OCI-LY1 (cell line): ENCODE measurements around the gene PTCD1.

Experiments
- H2AFZ ChIP-seq: fragments of 200-600 bp; sonication (generic), shearing (Covaris generic); 2 replicates; pipeline ENCODE4 v1.6.0; 2014; ENCODE audit warnings: antibody characterized with exemption, mild to moderate bottlenecking, low read length
- H3F3A ChIP-seq: fragments of 200-600 bp; sonication (generic), shearing (Covaris generic); 2 replicates; pipeline ENCODE4 v1.6.0; 2014; ENCODE audit warnings: mild to moderate bottlenecking, antibody characterized with exemption, low read length, moderate library complexity; ENCODE audit not compliant: insufficient read depth
- H3K27ac ChIP-seq: fragments of 200-600 bp; sonication (generic); 2 replicates; pipeline ENCODE4 v1.5.1; 2014; ENCODE audit warnings: low read length, mixed run types, mild to moderate bottlenecking, low read depth; ENCODE audit not compliant: poor library complexity, severe bottlenecking
- H3K27me3 ChIP-seq: fragments of 200-600 bp; sonication (generic); 2 replicates; pipeline ENCODE4 v1.6.0; 2014; ENCODE audit warnings: antibody characterized with exemption, mild to moderate bottlenecking, low read length, moderate library complexity; ENCODE audit not compliant: insufficient read depth
- H3K36me3 ChIP-seq: fragments of 200-600 bp; sonication (generic); 2 replicates; pipeline ENCODE4 v1.6.1; 2014; ENCODE audit warnings: mild to moderate bottlenecking, antibody characterized with exemption, low read length, moderate library complexity, mixed read lengths; ENCODE audit not compliant: insufficient read depth
- H3K4me1 ChIP-seq: fragments of 200-600 bp; sonication (generic); 2 replicates; pipeline ENCODE4 v1.5.1; 2014; ENCODE audit warnings: mild to moderate bottlenecking, low read length, moderate library complexity; ENCODE audit not compliant: insufficient read depth, severe bottlenecking
- H3K4me2 ChIP-seq: fragments of 200-600 bp; sonication (generic), shearing (Covaris generic); 2 replicates; pipeline ENCODE4 v1.6.1; 2014; ENCODE audit warnings: low read length
- H3K4me3 ChIP-seq: fragments of 200-600 bp; sonication (generic); 2 replicates; pipeline ENCODE4 v1.5.1; 2014; ENCODE audit warnings: low read length, low read depth, mild to moderate bottlenecking, mixed read lengths; ENCODE audit not compliant: poor library complexity, severe bottlenecking
- H3K79me2 ChIP-seq: fragments of 200-600 bp; shearing (Covaris generic); 2 replicates; pipeline ENCODE4 v1.6.1; 2016; ENCODE audit warnings: mixed run types, low read length, mixed read lengths; ENCODE audit not compliant: insufficient read depth
- H3K9ac ChIP-seq: fragments of 200-600 bp; sonication (generic), shearing (Covaris generic); 2 replicates; pipeline ENCODE4 v1.6.1; 2014; ENCODE audit warnings: mild to moderate bottlenecking, low read length, mixed read lengths
- H3K9me2 ChIP-seq: fragments of 200-600 bp; sonication (generic), shearing (Covaris generic); 2 replicates; pipeline ENCODE4 v1.6.1; 2014; ENCODE audit warnings: low read depth, mild to moderate bottlenecking, low read length, mixed read lengths
- H3K9me3 ChIP-seq: fragments of 200-600 bp; shearing (Covaris generic); 2 replicates; pipeline ENCODE4 v1.6.1; 2014; ENCODE audit warnings: low read length, mixed read lengths
- H4K20me1 ChIP-seq: fragments of 200-600 bp; sonication (generic), shearing (Covaris generic); 2 replicates; pipeline ENCODE4 v1.6.0; 2016; ENCODE audit warnings: mild to moderate bottlenecking, low read length; ENCODE audit not compliant: insufficient read depth
- EZH2 ChIP-seq: fragments of 200-600 bp; sonication (generic), shearing (Covaris generic); IDR thresholded peaks from 2 replicates; pipeline ENCODE4 v1.8.0; 2017; ENCODE audit warnings: borderline replicate concordance, mixed run types, mild to moderate bottlenecking, antibody characterized with exemption, low read length, moderate library complexity, mixed read lengths
- TF ChIP-seq, protein P1 (sequence below): fragments of 200-600 bp; sonication (generic), shearing (Covaris generic); IDR thresholded peaks from 2 replicates; pipeline ENCODE4 v1.5.1; 2017; ENCODE audit warnings: mild to moderate bottlenecking, antibody characterized with exemption, low read length, moderate library complexity, mixed read lengths

Gene PTCD1

DNA sequence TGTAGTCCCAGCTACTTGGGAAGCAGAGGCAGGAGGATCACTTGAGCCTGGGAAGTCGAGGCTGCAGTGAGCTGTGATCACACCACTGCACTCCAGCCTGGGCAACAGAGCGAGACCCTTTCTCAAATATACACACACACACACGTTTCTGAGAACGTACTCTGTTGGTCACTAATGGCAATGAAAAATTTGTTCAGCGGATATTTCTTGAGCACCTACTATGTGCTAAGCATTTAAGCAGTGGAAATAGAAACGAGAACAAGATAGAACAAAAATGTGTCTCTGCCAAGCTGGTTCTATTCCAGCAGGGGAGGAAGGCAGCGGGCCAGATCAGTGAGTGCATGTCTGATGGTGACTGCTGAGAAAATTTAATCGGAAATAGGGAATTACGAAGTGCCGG is 55.4 kb downstream of the PTCD1 start:
- Histone ChIP-seq H3K4me2 (no peak overlapping the region), H3F3A (peaks cover 19% of the 10 kb centered on the region), H3K4me1 (peaks cover 42% of the 10 kb centered on the region), H3K9me2 (no peaks in the 10 kb centered on the region), H3K79me2 (peaks cover 12% of the 10 kb centered on the region; the same call in 1 of the 2 replicates), H3K9me3 (no peaks in the 10 kb centered on the region), H3K27ac (peak overlapping the region; percentile 45), H3K9ac (no peak overlapping the region), H3K36me3 (peaks cover 58% of the 10 kb centered on the region), H3K27me3 (no peaks in the 10 kb centered on the region), H2AFZ (no peak overlapping the region), H3K4me3 (no peak overlapping the region), H4K20me1 (no peaks in the 10 kb centered on the region)
- TF ChIP-seq, protein P1, sequence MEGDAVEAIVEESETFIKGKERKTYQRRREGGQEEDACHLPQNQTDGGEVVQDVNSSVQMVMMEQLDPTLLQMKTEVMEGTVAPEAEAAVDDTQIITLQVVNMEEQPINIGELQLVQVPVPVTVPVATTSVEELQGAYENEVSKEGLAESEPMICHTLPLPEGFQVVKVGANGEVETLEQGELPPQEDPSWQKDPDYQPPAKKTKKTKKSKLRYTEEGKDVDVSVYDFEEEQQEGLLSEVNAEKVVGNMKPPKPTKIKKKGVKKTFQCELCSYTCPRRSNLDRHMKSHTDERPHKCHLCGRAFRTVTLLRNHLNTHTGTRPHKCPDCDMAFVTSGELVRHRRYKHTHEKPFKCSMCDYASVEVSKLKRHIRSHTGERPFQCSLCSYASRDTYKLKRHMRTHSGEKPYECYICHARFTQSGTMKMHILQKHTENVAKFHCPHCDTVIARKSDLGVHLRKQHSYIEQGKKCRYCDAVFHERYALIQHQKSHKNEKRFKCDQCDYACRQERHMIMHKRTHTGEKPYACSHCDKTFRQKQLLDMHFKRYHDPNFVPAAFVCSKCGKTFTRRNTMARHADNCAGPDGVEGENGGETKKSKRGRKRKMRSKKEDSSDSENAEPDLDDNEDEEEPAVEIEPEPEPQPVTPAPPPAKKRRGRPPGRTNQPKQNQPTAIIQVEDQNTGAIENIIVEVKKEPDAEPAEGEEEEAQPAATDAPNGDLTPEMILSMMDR, result no peak
- no peak for TF ChIP-seq EZH2

DNA sequence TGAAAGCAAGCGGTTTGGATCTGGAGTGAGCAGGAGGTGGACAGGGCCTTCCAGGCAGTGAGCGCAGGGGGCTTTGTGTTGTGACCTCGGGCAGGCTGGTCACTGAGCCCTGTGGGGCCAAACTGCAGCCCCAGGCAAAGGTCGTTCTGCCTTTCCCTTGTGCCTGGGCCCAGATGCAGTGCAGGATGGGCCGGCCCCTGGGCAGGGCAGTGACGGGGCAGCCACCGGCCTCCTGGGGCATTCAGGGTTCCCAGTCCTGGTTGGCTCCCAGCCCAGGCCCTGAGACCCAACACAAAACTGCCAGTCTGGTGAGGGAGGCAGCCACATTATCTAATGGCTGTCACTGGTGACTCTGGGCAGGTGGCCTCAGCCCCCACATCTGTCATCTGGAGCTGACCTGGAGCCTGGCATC is 56.9 kb downstream of the PTCD1 start:
- Histone ChIP-seq H3K9ac (peak overlapping the region; percentile 74), H3F3A (peaks cover 19% of the 10 kb centered on the region), H3K79me2 (peaks cover 12% of the 10 kb centered on the region; the same call in 1 of the 2 replicates), H3K36me3 (peaks cover 58% of the 10 kb centered on the region), H2AFZ (no peak overlapping the region), H3K9me2 (no peaks in the 10 kb centered on the region), H3K27ac (peak overlapping the region; percentile 96), H3K4me1 (peaks cover 46% of the 10 kb centered on the region), H3K4me3 (peak overlapping the region; percentile 48), H3K27me3 (no peaks in the 10 kb centered on the region), H3K9me3 (no peaks in the 10 kb centered on the region), H3K4me2 (peak overlapping the region; percentile 69), H4K20me1 (no peaks in the 10 kb centered on the region)
- no peak for TF ChIP-seq EZH2
- TF ChIP-seq, protein P1, result no peak

DNA sequence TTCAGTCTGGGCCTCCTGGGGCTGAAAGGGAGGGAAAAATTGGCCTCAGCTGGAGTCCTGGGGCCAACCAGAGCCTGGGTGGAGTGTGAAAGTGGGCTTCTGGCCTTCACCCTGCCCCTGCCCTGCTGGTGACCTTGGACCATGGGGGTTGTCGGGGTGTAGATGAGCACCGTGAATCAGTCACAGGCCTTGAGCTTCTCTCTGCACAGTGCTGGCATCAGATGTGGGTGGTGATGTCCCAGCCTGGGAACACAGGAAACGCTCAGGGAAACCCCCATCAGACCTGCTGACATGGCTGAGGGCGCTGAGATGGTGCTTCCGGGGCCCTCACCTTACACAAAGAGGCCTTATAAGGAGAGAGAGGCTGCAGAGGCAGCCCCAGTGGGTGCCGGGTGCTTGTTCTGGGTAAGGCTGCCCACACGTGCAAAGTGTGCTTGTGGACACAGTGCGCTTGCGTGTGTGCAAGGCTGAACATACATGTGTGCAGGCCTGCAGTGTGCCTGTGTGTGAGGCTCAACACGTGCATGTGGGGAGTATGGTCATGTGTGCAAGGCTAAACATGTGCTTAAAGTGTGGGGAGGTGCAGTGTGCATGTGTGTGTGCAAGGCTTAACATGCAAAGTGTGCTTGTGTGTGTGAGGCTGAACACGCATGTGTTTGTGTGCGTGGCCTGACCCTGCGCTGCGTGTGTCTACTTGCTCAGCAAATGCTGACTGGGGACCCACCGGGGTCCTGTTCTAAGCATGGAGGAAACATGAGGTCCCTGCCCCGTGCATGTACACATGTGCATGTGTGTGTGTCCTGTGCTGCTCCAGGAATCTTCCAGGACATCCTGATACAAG is 57.6 kb downstream of the PTCD1 start:
- peaks cover 57% of the 10 kb centered on the region for H3K36me3 ChIP-seq
- H3K27ac ChIP-seq, result peak overlapping the region; percentile 96
- no peak overlapping the region for H2AFZ ChIP-seq
- H3K4me3 ChIP-seq, result peak overlapping the region; percentile 48
- H3K4me2 ChIP-seq, result peak overlapping the region; percentile 69
- H3K9ac ChIP-seq, result peak overlapping the region; percentile 74
- H4K20me1 ChIP-seq, result no peaks in the 10 kb centered on the region
- H3K79me2 ChIP-seq, result peaks cover 15% of the 10 kb centered on the region; the same call in 1 of the 2 replicates
- H3K4me1 ChIP-seq, result peaks cover 49% of the 10 kb centered on the region
- H3K27me3 ChIP-seq, result no peaks in the 10 kb centered on the region
- no peaks in the 10 kb centered on the region for H3K9me3 ChIP-seq
- no peak for TF ChIP-seq EZH2
- TF ChIP-seq, protein P1, result no peak
- no peaks in the 10 kb centered on the region for H3K9me2 ChIP-seq
- peaks cover 19% of the 10 kb centered on the region for H3F3A ChIP-seq
